Right atrium auricular region (tissue), 2 donors: ENCODE results near the gene SMTNL2. TPM values are rescaled to one million over a fixed set of nuclear protein-coding genes. Genes with fewer than 3 reads are reported as not detected.

Experiments
- DNase-seq: peaks from one replicate; pipeline ENCODE4 v3.0.0-alpha.2; 2019; ENCODE audit warnings: low spot score
- H3K27ac ChIP-seq, 2 donors: fragments of 200-600 bp; sonication (generic); 1 replicate in 1 of 2; 2 replicates in 1 of 2; pipeline ENCODE4 v1.5.1; 2016 to 2019
- H3K27me3 ChIP-seq, 2 donors: fragments of 200-600 bp; sonication (generic); one replicate each; pipeline versions ENCODE4 v1.5.1 to v1.6.0; 2017 to 2019
- H3K36me3 ChIP-seq: fragments of 200-600 bp; sonication (generic); one replicate; pipeline ENCODE4 v1.5.1; 2016
- H3K4me1 ChIP-seq, 2 donors: fragments of 200-600 bp; sonication (generic); one replicate each; pipeline versions ENCODE4 v1.5.1 to v1.6.0; 2017 to 2019
- H3K4me3 ChIP-seq, 2 donors: fragments of 200-600 bp; sonication (generic); 1 replicate in 1 of 2; 2 replicates in 1 of 2; pipeline ENCODE4 v1.5.1; 2017 to 2019; ENCODE audit warnings: mild to moderate bottlenecking in 1 of 2, moderate library complexity in 1 of 2
- H3K9me3 ChIP-seq, 2 donors: fragments of 200-600 bp; sonication (generic); one replicate each; pipeline ENCODE4 v1.5.1; 2019
- total RNA-seq, 2 donors: library from RNA; depleted of rRNA; stranded (reverse); fragments of >200 nt; gene quantifications; one replicate each; pipeline ENCODE4 v1.1.0, GENCODE V29; 2016
- TF ChIP-seq, protein P1 (sequence below), 2 donors: fragments of 200-600 bp; sonication (generic); IDR thresholded peaks; one replicate each; pipeline ENCODE4 v1.5.1; 2019; ENCODE audit warnings: antibody characterized with exemption in 2 of 2

The SMTNL2 gene
- total RNA-seq, 2 donors from 2014 or later = 21.1 to 41.6 TPM

DNA sequence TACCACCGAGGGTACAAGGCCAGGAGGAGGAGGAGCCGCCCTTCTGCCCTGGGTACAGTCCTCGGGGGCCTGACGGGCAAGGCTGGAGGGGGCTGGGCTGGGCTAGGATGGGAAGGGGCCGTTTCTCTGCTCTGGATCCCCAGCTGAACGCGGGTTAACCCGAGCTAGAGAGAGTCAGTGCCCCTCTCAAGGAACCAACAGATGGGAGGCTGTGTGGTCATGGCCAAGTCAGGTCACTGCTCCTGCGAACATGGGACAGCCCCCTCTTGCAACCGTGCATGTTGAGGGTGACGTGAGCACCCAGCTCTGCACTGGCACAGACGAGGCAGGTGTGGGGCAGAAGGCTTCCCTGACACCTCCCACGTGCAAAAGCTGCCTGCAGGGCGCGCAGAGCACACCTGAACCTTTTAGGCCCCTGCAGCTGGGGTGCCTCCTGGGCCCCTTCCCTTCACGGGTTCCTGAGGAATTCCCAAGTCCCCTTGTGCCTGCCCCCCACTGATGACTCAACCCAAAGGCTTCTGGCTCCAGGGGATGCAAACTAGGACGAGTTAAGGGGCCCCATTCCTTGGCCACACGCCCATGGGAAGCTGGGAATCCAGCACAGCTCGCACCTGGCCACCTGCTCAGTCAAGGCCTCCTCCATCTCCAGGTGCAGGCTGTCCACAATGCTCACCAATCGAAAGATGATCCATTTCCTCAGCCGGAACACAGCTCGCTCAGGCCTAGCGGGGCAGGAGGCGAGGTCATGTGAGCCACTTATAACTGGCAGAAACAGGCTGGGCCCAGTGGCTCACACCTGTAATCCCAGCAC, 35.4 kb upstream of the SMTNL2 start:
- DNase-seq = no peak
- H3K27ac ChIP-seq = no peak overlapping the region
- H3K27me3 ChIP-seq = no peaks in the 10 kb centered on the region
- H3K4me3 ChIP-seq = no peak overlapping the region
- H3K9me3 ChIP-seq = no peaks in the 10 kb centered on the region
- TF ChIP-seq, protein P1, sequence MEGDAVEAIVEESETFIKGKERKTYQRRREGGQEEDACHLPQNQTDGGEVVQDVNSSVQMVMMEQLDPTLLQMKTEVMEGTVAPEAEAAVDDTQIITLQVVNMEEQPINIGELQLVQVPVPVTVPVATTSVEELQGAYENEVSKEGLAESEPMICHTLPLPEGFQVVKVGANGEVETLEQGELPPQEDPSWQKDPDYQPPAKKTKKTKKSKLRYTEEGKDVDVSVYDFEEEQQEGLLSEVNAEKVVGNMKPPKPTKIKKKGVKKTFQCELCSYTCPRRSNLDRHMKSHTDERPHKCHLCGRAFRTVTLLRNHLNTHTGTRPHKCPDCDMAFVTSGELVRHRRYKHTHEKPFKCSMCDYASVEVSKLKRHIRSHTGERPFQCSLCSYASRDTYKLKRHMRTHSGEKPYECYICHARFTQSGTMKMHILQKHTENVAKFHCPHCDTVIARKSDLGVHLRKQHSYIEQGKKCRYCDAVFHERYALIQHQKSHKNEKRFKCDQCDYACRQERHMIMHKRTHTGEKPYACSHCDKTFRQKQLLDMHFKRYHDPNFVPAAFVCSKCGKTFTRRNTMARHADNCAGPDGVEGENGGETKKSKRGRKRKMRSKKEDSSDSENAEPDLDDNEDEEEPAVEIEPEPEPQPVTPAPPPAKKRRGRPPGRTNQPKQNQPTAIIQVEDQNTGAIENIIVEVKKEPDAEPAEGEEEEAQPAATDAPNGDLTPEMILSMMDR (IDR thresholded peaks at IDR 0.05) = no peak
- peaks cover 0 to 3% of the 10 kb centered on the region in 2 donors for H3K4me1 ChIP-seq
- peaks cover 79% of the 10 kb centered on the region for H3K36me3 ChIP-seq

DNA sequence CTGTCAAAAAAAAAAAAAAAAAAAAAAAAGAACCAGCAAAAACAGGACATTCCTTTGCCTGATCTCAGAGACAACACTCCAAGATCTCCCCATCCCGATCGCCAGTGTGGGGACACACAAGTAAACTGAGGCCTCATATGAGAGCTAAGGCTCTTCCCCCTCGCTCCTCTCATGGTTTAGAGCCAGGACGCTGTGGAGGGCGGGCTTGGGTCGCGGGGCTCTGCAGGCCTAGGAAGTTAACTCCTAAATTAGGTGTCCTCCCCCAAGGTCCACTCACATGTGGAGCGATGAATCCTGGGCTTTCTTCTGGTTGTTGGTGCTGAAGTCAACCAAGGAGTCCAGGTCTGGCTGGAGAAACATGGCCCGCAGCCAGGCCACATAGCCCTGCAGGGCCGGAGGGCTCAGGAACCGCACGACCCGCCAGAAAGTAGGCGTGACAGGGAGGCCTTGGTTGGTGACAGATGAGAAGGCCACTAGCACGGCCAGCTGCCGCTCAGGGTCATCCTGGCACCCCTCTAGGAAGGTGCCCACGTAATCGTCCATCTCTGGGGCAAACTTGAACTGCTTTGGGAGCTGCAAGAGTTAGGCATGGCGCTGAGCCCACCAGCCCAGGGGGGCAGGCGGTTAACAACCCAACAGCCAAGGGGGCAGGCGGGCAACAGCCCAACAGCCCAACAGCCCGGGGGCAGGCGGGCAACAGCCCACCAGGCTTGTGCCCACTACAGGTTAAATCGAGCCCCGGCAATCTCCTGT, 34.4 kb upstream of the SMTNL2 start:
- Histone ChIP-seq H3K4me3 (no peak overlapping the region), H3K36me3 (peaks cover 68% of the 10 kb centered on the region)
- no peak for DNase-seq

DNA sequence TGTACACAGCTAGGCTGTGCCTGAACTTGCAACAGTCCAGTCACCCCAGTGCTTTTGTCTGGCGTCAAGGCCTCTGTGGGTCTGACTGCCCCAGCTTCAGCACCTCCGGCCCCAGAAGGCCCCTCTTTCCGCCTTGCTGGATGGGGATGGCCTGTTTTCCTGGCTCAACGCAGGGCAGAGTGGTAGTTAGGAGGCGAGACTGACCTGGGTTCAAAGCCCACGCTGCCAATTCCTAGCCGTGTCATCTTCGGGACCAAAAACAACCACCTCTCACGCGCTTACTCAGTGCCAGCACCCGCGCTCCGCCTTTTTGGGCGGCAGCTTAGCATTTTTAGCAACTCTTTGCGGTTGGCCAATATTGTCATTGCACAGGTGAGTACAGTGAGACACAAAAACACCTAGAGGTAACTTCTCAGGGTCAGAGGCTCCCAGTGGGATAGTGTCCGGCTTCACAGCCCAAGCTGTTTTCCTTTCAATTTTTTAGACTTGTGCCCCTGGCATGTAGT, 33.7 kb upstream of the SMTNL2 start:
- no peaks in the 10 kb centered on the region for H3K27me3 ChIP-seq
- no peak overlapping the region for H3K27ac ChIP-seq
- TF ChIP-seq, protein P1 (IDR thresholded peaks at IDR 0.05) = no peak
- peaks cover 0 to 15% of the 10 kb centered on the region in 2 donors for H3K4me1 ChIP-seq
- no peak overlapping the region for H3K4me3 ChIP-seq
- no peaks in the 10 kb centered on the region for H3K9me3 ChIP-seq
- peaks cover 67% of the 10 kb centered on the region for H3K36me3 ChIP-seq
- DNase-seq = no peak

More for the DNA sequence above, 34.4 kb upstream of the SMTNL2 start:
- TF ChIP-seq, protein P1 (IDR thresholded peaks at IDR 0.05) = no peak
- H3K4me1 ChIP-seq = peaks cover 0 to 13% of the 10 kb centered on the region in 2 donors
- H3K27me3 ChIP-seq = no peaks in the 10 kb centered on the region
- H3K27ac ChIP-seq = no peak overlapping the region
- H3K9me3 ChIP-seq = no peaks in the 10 kb centered on the region

DNA sequence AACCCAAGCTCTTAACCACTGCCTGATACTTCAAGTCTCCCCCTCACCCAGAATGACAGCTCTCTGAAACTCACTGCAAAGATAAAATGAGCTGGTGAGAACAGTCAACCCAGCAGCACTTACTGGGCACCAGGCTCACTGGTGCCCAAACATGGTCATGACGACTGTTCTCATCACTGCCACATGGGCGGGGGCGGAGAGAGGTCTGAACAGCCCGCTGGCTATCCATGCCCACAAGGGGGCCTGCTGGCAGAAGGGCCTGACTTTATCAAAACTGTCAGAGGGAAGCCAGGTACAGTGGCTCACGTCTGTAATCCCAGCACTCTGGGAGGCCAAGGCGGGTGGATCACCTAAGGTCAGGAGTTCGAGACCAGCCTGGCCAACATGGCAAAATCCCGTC, 33.2 kb upstream of the SMTNL2 start:
- no peaks in the 10 kb centered on the region for H3K9me3 ChIP-seq
- peaks cover 67% of the 10 kb centered on the region for H3K36me3 ChIP-seq
- TF ChIP-seq, protein P1 (IDR thresholded peaks at IDR 0.05) = no peak
- peaks cover 0 to 20% of the 10 kb centered on the region in 2 donors for H3K4me1 ChIP-seq
- H3K27ac ChIP-seq = no peak overlapping the region
- no peak for DNase-seq
- no peak overlapping the region for H3K4me3 ChIP-seq
- H3K27me3 ChIP-seq = no peaks in the 10 kb centered on the region

DNA sequence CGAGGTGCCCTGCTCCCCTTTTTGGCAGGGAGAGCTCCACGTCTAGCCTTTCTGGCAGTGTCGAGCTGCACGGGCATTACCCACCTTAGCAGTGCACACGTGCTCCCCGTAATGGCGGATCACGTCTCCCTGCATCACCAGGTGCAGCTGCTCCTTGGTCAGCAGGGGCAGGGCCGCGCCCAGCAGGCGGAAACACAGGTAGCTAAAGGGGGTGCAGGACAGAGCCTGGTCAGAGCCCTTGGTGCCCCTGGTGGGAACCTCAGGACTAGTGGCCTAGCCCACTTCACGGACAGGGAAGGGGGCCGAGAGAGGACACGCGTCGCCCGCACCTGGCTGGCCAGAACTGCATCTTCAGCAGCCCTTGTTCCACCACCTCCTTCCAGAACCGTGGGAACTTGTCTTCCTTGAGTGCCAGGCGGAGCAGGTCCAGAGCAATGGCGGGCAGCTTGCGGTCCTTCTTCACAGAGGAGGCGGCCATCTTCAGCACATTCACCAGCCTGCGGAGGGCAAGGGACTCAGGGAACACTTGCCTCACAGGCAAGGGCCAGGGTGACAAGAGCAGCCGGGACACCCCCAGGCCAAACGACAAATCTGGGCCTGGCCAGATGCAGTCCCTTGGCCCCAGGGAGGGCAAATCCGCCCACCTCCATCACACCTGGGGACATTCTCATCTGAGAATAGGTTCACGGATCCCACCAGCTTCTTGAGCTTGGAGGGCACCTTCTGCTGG, 32.4 kb upstream of the SMTNL2 start:
- TF ChIP-seq, protein P1 (IDR thresholded peaks at IDR 0.05) = no peak
- no peak overlapping the region for H3K4me3 ChIP-seq
- no peak overlapping the region for H3K27ac ChIP-seq
- peaks cover 0 to 22% of the 10 kb centered on the region in 2 donors for H3K4me1 ChIP-seq
- peaks cover 61% of the 10 kb centered on the region for H3K36me3 ChIP-seq
- no peaks in the 10 kb centered on the region for H3K9me3 ChIP-seq
- no peak for DNase-seq
- no peaks in the 10 kb centered on the region for H3K27me3 ChIP-seq
